ENCODE measurements around the gene SYCP2L.
"Not testable (repeated sequence)": the region's sequence is repeated elsewhere in the genome, so short reads cannot be mapped to it uniquely, and the experiment has no call there.

Gene SYCP2L

GRCh38 chr6:10993896-10994295, 107.0 kb downstream of the SYCP2L start:
- no peaks in the 10 kb centered on the region for H3K4me1 ChIP-seq (ENCODE audit: control insufficient read depth in 2 of 2, insufficient read depth in 2 of 2, low read length in 2 of 2)
- H3K27me3 ChIP-seq (ENCODE audit: control insufficient read depth in 2 of 2, insufficient read depth in 2 of 2, low read length in 2 of 2): no peaks in the 10 kb centered on the region
- H3K27ac ChIP-seq (ENCODE audit: low read depth in 2 of 2, low read length in 2 of 2): no peak overlapping the region
- H3K9me3 ChIP-seq (ENCODE audit: control insufficient read depth in 2 of 2, low read length in 2 of 2): no peaks in the 10 kb centered on the region
- no peak overlapping the region for H3K9ac ChIP-seq (ENCODE audit: low read depth in 1 of 2, low read length in 2 of 2)
- H3K4me3 ChIP-seq (ENCODE audit: low read length in 2 of 2): no peak overlapping the region
- no peaks in the 10 kb centered on the region for H3K36me3 ChIP-seq (ENCODE audit: control insufficient read depth in 2 of 2, insufficient read depth in 2 of 2, low read length in 2 of 2)

GRCh38 chr6:10995114-10995707, 108.4 kb downstream of the SYCP2L start:
- H3K36me3 ChIP-seq (ENCODE audit: control insufficient read depth in 2 of 2, insufficient read depth in 2 of 2, low read length in 2 of 2): no peaks in the 10 kb centered on the region
- H3K4me1 ChIP-seq (ENCODE audit: control insufficient read depth in 2 of 2, insufficient read depth in 2 of 2, low read length in 2 of 2): no peaks in the 10 kb centered on the region
- no peak overlapping the region for H3K4me3 ChIP-seq (ENCODE audit: low read length in 2 of 2)
- H3K27ac ChIP-seq (ENCODE audit: low read depth in 2 of 2, low read length in 2 of 2): no peak overlapping the region
- H3K9me3 ChIP-seq (ENCODE audit: control insufficient read depth in 2 of 2, low read length in 2 of 2): no peaks in the 10 kb centered on the region
- H3K27me3 ChIP-seq (ENCODE audit: control insufficient read depth in 2 of 2, insufficient read depth in 2 of 2, low read length in 2 of 2): no peaks in the 10 kb centered on the region
- H3K9ac ChIP-seq (ENCODE audit: low read depth in 1 of 2, low read length in 2 of 2): no peak overlapping the region

- Histone ChIP-seq H3K9ac (ENCODE audit: low read depth in 1 of 2, low read length in 2 of 2) (no peak overlapping the region), H3K4me3 (ENCODE audit: low read length in 2 of 2) (no peak overlapping the region), H3K36me3 (ENCODE audit: control insufficient read depth in 2 of 2, insufficient read depth in 2 of 2, low read length in 2 of 2) (no peaks in the 10 kb centered on the region), H3K4me1 (ENCODE audit: control insufficient read depth in 2 of 2, insufficient read depth in 2 of 2, low read length in 2 of 2) (no peaks in the 10 kb centered on the region), H3K27ac (ENCODE audit: low read depth in 2 of 2, low read length in 2 of 2) (no peak overlapping the region), H3K27me3 (ENCODE audit: control insufficient read depth in 2 of 2, insufficient read depth in 2 of 2, low read length in 2 of 2) (peaks cover 0 to 7% of the 10 kb centered on the region in 2 donors), H3K9me3 (ENCODE audit: control insufficient read depth in 2 of 2, low read length in 2 of 2) (no peaks in the 10 kb centered on the region)
Observed at GRCh38 chr6:10999994-11000393, 113.1 kb downstream of the SYCP2L start.

DNA sequence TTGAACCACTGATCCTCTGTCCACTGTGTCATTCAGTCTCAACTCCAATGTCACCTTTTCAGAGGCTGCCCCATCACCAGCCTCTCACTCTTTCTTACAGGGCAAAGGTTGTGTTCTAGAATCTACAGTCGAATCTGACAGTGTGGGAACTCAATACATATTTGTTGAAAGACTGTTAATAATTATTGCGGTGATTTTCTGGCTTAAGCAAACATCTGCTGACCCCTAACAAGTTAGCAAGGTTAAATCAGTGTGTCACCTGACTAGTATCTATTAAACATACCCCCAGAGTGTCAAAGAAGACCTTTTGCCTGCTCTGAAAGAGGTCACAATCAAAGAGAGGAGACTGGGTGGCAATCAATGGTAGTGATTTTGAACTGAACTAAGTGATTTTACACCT, 115.3 kb downstream of the SYCP2L start:
- H3K9ac ChIP-seq (ENCODE audit: low read depth in 1 of 2, low read length in 2 of 2): no peak overlapping the region
- peaks cover 0 to 10% of the 10 kb centered on the region in 2 donors for H3K27me3 ChIP-seq (ENCODE audit: control insufficient read depth in 2 of 2, insufficient read depth in 2 of 2, low read length in 2 of 2)
- H3K9me3 ChIP-seq (ENCODE audit: control insufficient read depth in 2 of 2, low read length in 2 of 2): no peaks in the 10 kb centered on the region
- no peak overlapping the region for H3K4me3 ChIP-seq (ENCODE audit: low read length in 2 of 2)
- no peak overlapping the region for H3K27ac ChIP-seq (ENCODE audit: low read depth in 2 of 2, low read length in 2 of 2)
- H3K36me3 ChIP-seq (ENCODE audit: control insufficient read depth in 2 of 2, insufficient read depth in 2 of 2, low read length in 2 of 2): no peaks in the 10 kb centered on the region
- H3K4me1 ChIP-seq (ENCODE audit: control insufficient read depth in 2 of 2, insufficient read depth in 2 of 2, low read length in 2 of 2): no peaks in the 10 kb centered on the region

DNA sequence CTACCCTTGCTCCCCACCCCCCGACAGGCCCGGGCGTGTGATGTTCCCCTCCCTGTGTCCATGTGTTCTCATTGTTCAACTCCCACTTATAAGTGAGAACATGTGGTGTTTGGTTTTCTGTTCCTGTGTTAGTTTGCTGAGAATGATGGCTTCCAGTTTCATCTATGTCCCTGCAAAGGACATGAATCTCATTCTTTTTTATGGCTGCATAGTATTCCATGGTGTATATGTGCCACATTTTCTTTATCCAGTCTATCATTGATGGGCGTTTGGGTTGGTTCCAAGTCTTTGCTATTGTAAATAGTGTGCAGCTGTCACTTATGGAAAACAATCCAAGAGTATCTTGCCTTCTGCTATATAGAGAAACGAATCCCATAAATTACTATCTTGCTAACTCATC, 116.4 kb downstream of the SYCP2L start:
- H3K27me3 ChIP-seq (ENCODE audit: control insufficient read depth in 2 of 2, insufficient read depth in 2 of 2, low read length in 2 of 2): peaks cover 0 to 10% of the 10 kb centered on the region in 2 donors
- not testable (repeated sequence) for H3K27ac ChIP-seq (ENCODE audit: low read depth in 2 of 2, low read length in 2 of 2); H3K9me3 ChIP-seq (ENCODE audit: control insufficient read depth in 2 of 2, low read length in 2 of 2); H3K36me3 ChIP-seq (ENCODE audit: control insufficient read depth in 2 of 2, insufficient read depth in 2 of 2, low read length in 2 of 2); H3K9ac ChIP-seq (ENCODE audit: low read depth in 1 of 2, low read length in 2 of 2); H3K4me1 ChIP-seq (ENCODE audit: control insufficient read depth in 2 of 2, insufficient read depth in 2 of 2, low read length in 2 of 2); H3K4me3 ChIP-seq (ENCODE audit: low read length in 2 of 2)

DNA sequence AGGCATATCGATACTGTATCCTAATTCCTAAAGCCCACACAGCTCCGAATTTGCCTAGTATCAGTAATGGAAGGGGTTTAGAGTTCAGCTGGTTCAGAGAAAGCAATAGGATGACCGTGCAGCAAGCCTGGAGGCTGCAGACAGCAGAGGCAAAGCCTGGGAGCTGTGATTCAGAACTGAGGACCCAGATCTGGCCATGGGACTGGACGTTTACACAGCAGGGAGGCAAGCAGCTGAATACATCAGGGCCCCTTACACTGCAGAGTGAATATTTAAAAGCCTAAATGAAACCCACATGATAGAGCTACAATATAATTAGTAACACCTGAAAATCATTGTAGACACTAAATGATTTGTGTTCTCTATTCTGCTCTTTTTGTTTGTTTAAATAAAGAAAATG, 119.2 kb downstream of the SYCP2L start:
- Histone ChIP-seq H3K9me3 (ENCODE audit: control insufficient read depth in 2 of 2, low read length in 2 of 2) (no peaks in the 10 kb centered on the region), H3K36me3 (ENCODE audit: control insufficient read depth in 2 of 2, insufficient read depth in 2 of 2, low read length in 2 of 2) (no peaks in the 10 kb centered on the region), H3K9ac (ENCODE audit: low read depth in 1 of 2, low read length in 2 of 2) (no peak overlapping the region), H3K27ac (ENCODE audit: low read depth in 2 of 2, low read length in 2 of 2) (no peak overlapping the region), H3K4me1 (ENCODE audit: control insufficient read depth in 2 of 2, insufficient read depth in 2 of 2, low read length in 2 of 2) (no peaks in the 10 kb centered on the region), H3K27me3 (ENCODE audit: control insufficient read depth in 2 of 2, insufficient read depth in 2 of 2, low read length in 2 of 2) (peaks cover 0 to 8% of the 10 kb centered on the region in 2 donors), H3K4me3 (ENCODE audit: low read length in 2 of 2) (no peak overlapping the region)

- no peak overlapping the region for H3K27ac ChIP-seq (ENCODE audit: low read depth in 2 of 2, low read length in 2 of 2)
Observed at GRCh38 chr6:11007715-11008608, 121.1 kb downstream of the SYCP2L start.

DNA sequence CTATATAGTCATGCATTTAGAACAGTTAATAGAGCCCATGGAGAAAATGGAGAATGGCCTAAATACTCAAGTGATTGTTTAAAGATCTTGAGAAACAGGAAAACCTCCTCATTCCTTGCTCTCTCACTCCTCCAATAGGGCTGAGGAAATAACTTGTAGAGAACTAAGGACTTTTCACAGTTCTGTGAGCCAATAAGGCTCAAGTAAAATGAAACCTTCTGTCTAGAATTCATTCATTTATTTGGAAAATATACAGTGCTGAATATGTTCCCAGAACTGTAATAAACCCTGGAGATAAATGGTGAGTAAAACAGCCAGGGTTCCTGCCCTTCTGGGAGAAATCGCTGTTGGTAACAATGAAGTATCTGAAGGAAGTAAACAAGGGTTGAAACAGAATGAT, 122.0 kb downstream of the SYCP2L start:
- H3K9me3 ChIP-seq (ENCODE audit: control insufficient read depth in 2 of 2, low read length in 2 of 2): no peaks in the 10 kb centered on the region
- H3K27ac ChIP-seq (ENCODE audit: low read depth in 2 of 2, low read length in 2 of 2): no peak overlapping the region
- no peaks in the 10 kb centered on the region for H3K4me1 ChIP-seq (ENCODE audit: control insufficient read depth in 2 of 2, insufficient read depth in 2 of 2, low read length in 2 of 2)
- H3K9ac ChIP-seq (ENCODE audit: low read depth in 1 of 2, low read length in 2 of 2): no peak overlapping the region
- no peaks in the 10 kb centered on the region for H3K36me3 ChIP-seq (ENCODE audit: control insufficient read depth in 2 of 2, insufficient read depth in 2 of 2, low read length in 2 of 2)
- peaks cover 0 to 3% of the 10 kb centered on the region in 2 donors for H3K27me3 ChIP-seq (ENCODE audit: control insufficient read depth in 2 of 2, insufficient read depth in 2 of 2, low read length in 2 of 2)
- H3K4me3 ChIP-seq (ENCODE audit: low read length in 2 of 2): no peak overlapping the region

More at GRCh38 chr6:11007715-11008608, 121.1 kb downstream of the SYCP2L start:
- H3K36me3 ChIP-seq (ENCODE audit: control insufficient read depth in 2 of 2, insufficient read depth in 2 of 2, low read length in 2 of 2): no peaks in the 10 kb centered on the region
- H3K27me3 ChIP-seq (ENCODE audit: control insufficient read depth in 2 of 2, insufficient read depth in 2 of 2, low read length in 2 of 2): peaks cover 0 to 3% of the 10 kb centered on the region in 2 donors
- no peak overlapping the region for H3K9ac ChIP-seq (ENCODE audit: low read depth in 1 of 2, low read length in 2 of 2)
- no peak overlapping the region for H3K4me3 ChIP-seq (ENCODE audit: low read length in 2 of 2)
- H3K4me1 ChIP-seq (ENCODE audit: control insufficient read depth in 2 of 2, insufficient read depth in 2 of 2, low read length in 2 of 2): no peaks in the 10 kb centered on the region
- H3K9me3 ChIP-seq (ENCODE audit: control insufficient read depth in 2 of 2, low read length in 2 of 2): no peaks in the 10 kb centered on the region

DNA sequence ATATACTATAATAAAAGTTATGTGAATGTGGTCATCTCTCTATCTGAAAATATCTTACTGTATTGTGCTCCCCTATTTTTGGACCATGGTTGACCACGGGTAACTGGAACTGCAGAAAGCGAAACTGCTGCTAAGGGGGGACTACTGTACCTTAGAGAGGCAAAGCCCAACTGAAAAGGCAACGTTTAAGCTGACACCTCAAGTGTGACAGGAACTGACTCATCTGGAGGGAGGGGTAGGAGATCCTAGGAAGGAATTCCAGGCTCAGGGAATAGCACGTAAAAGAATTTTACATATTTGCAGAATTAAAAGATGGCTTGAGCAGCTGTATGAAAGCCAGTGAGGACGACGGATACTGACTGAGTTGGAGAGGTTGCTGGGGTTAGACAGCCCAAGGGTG, 122.5 kb downstream of the SYCP2L start:
- Histone ChIP-seq H3K4me3 (ENCODE audit: low read length in 2 of 2) (no peak overlapping the region), H3K27me3 (ENCODE audit: control insufficient read depth in 2 of 2, insufficient read depth in 2 of 2, low read length in 2 of 2) (peaks cover 0 to 3% of the 10 kb centered on the region in 2 donors), H3K9ac (ENCODE audit: low read depth in 1 of 2, low read length in 2 of 2) (no peak overlapping the region), H3K9me3 (ENCODE audit: control insufficient read depth in 2 of 2, low read length in 2 of 2) (no peaks in the 10 kb centered on the region), H3K36me3 (ENCODE audit: control insufficient read depth in 2 of 2, insufficient read depth in 2 of 2, low read length in 2 of 2) (no peaks in the 10 kb centered on the region), H3K27ac (ENCODE audit: low read depth in 2 of 2, low read length in 2 of 2) (no peak overlapping the region), H3K4me1 (ENCODE audit: control insufficient read depth in 2 of 2, insufficient read depth in 2 of 2, low read length in 2 of 2) (no peaks in the 10 kb centered on the region)

DNA sequence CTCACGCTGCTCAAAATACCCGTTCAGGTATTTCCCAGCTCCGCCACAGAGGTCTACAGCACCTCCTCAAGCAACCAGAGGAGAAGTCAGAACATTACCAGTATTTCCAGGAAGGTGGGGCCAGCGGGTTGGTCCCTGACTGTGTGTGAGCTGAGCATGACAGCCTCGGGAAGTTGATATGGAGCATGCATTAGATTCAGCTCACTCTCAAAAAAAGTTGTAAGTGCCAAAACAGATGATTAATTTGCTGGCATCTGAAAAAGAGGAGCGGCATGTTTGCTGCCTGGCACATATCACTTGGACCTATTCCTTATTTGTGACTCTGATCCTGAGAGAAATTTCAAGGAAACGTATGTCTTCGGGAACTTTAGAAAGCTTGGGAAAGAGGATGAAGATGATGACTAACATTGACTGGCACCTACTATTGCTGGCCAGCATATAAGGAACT, 125.0 kb downstream of the SYCP2L start:
- no peak overlapping the region for H3K27ac ChIP-seq (ENCODE audit: low read depth in 2 of 2, low read length in 2 of 2)
- H3K36me3 ChIP-seq (ENCODE audit: control insufficient read depth in 2 of 2, insufficient read depth in 2 of 2, low read length in 2 of 2): no peaks in the 10 kb centered on the region
- H3K9me3 ChIP-seq (ENCODE audit: control insufficient read depth in 2 of 2, low read length in 2 of 2): no peaks in the 10 kb centered on the region
- H3K27me3 ChIP-seq (ENCODE audit: control insufficient read depth in 2 of 2, insufficient read depth in 2 of 2, low read length in 2 of 2): peaks cover 4 to 6% of the 10 kb centered on the region in 2 donors
- H3K4me3 ChIP-seq (ENCODE audit: low read length in 2 of 2): no peak overlapping the region
- no peaks in the 10 kb centered on the region for H3K4me1 ChIP-seq (ENCODE audit: control insufficient read depth in 2 of 2, insufficient read depth in 2 of 2, low read length in 2 of 2)
- no peak overlapping the region for H3K9ac ChIP-seq (ENCODE audit: low read depth in 1 of 2, low read length in 2 of 2)
